ENCODE measurements around the gene TRAP1. TPM values are rescaled to one million over a fixed set of nuclear protein-coding genes. Genes with fewer than 3 reads are reported as not detected.

TRAP1 gene
- total and polyA plus RNA-seq, 9 donors = 66.6 to 135 (median 119) TPM

DNA sequence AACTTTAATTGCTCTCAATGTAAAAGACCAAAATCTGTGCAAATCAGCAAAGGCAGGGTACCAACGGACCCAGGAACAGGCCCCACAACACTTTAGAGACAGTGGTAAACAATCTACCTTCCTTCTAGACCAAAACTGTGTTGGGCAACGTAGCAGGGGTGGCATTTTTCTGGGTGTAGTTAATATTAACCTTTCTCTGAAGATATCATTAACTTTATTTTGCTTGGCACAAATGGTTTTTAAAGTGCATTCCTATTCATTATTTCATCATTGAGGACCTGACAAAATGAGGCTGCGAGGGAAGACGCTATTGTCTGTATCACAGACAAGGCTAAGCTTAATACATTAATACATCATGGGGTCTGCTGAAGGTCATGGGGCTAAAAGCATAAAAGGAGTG, 37.9 kb upstream of the TRAP1 start:
- Histone ChIP-seq H3K36me3 (ENCODE audit: control insufficient read depth, insufficient read depth, low read length) (peaks cover 71% of the 10 kb centered on the region), H3K27me3 (ENCODE audit: control insufficient read depth, insufficient read depth, low read length) (no peaks in the 10 kb centered on the region), H3K27ac (ENCODE audit: low read length) (no peak overlapping the region), H3K4me1 (ENCODE audit: control insufficient read depth, insufficient read depth, low read length) (no peaks in the 10 kb centered on the region), H3K9me3 (replicated peaks; ENCODE audit: control insufficient read depth, low read depth, low read length) (no peaks in the 10 kb centered on the region), H3K4me3 (ENCODE audit: low read length) (no peak overlapping the region)
- no peak for DNase-seq
- no CpG with 5 or more reads among the region's 4 CpGs for WGBS (ENCODE audit: insufficient coverage)

DNA sequence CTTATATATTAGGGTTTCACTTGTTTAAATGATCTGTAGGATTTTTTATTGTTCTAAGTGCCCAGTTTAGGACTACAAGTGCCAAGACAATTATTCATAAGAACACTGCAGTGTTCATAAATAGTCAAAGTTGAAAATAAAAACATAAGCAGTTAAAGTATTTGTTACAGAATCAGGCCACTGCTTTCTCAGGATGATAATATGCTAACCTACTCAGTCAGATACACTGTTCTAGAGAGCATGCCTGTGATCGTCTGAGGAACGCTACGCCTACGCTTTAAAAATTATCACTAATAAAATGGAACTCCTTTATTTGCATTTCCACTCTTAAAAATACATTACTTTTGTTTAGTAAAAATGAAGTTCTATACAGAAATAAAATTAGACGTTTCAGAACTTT, 37.4 kb upstream of the TRAP1 start:
- Histone ChIP-seq H3K27me3 (ENCODE audit: control insufficient read depth, insufficient read depth, low read length) (no peaks in the 10 kb centered on the region), H3K27ac (ENCODE audit: low read length) (no peak overlapping the region), H3K36me3 (ENCODE audit: control insufficient read depth, insufficient read depth, low read length) (peaks cover 68% of the 10 kb centered on the region), H3K4me1 (ENCODE audit: control insufficient read depth, insufficient read depth, low read length) (no peaks in the 10 kb centered on the region), H3K4me3 (ENCODE audit: low read length) (no peak overlapping the region), H3K9me3 (replicated peaks; ENCODE audit: control insufficient read depth, low read depth, low read length) (no peaks in the 10 kb centered on the region)
- no peak for DNase-seq
- no CpG with 5 or more reads among the region's 5 CpGs for WGBS (ENCODE audit: insufficient coverage)

- H3K4me1 ChIP-seq (ENCODE audit: control insufficient read depth, insufficient read depth, low read length) = no peaks in the 10 kb centered on the region
- no CpG with 5 or more reads among the region's 4 CpGs for WGBS (ENCODE audit: insufficient coverage)
- H3K27ac ChIP-seq (ENCODE audit: low read length) = no peak overlapping the region
- no peaks in the 10 kb centered on the region for H3K27me3 ChIP-seq (ENCODE audit: control insufficient read depth, insufficient read depth, low read length)
- no peaks in the 10 kb centered on the region for H3K9me3 ChIP-seq (replicated peaks; ENCODE audit: control insufficient read depth, low read depth, low read length)
- H3K4me3 ChIP-seq (ENCODE audit: low read length) = no peak overlapping the region
- no peak for DNase-seq
- H3K36me3 ChIP-seq (ENCODE audit: control insufficient read depth, insufficient read depth, low read length) = peaks cover 64% of the 10 kb centered on the region
Measured at GRCh38 chr16:3754081-3754703, 36.9 kb upstream of the TRAP1 start.

- Histone ChIP-seq H3K27me3 (ENCODE audit: control insufficient read depth, insufficient read depth, low read length) (no peaks in the 10 kb centered on the region), H3K4me3 (ENCODE audit: low read length) (no peak overlapping the region), H3K9me3 (replicated peaks; ENCODE audit: control insufficient read depth, low read depth, low read length) (no peaks in the 10 kb centered on the region), H3K27ac (ENCODE audit: low read length) (no peak overlapping the region), H3K36me3 (ENCODE audit: control insufficient read depth, insufficient read depth, low read length) (peaks cover 61% of the 10 kb centered on the region), H3K4me1 (ENCODE audit: control insufficient read depth, insufficient read depth, low read length) (no peaks in the 10 kb centered on the region)
- WGBS (ENCODE audit: insufficient coverage) = 90% methylated on average over 13 of the region's 15 CpGs
- no peak for DNase-seq
Measured at GRCh38 chr16:3752984-3753383, 35.7 kb upstream of the TRAP1 start.

DNA sequence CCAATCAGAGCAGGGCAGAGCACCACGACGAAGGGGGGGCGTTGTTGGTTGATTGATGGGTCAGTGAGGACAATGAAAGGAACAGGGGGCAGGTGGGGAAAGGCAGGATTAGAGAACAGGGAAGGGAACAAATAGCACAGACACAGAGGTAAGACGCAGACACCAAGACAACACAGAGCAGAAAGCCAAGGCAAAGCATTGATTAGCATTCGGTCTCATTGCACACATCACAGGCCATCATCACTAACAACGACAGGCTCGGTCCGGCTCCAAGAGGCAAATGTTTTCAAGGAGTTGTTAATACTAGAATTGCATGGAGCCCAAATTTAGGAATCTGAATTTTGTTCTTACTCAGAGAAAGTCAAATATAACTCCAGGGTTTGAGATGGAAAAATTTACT, 34.6 kb upstream of the TRAP1 start:
- WGBS (ENCODE audit: insufficient coverage) = no CpG with 5 or more reads among the region's 8 CpGs

GRCh38 chr16:3748307-3748706, 31.0 kb upstream of the TRAP1 start:
- WGBS (ENCODE audit: insufficient coverage) = 53% methylated on average over 4 of the region's 5 CpGs
- Histone ChIP-seq H3K9me3 (replicated peaks; ENCODE audit: control insufficient read depth, low read depth, low read length) (no peaks in the 10 kb centered on the region), H3K4me1 (ENCODE audit: control insufficient read depth, insufficient read depth, low read length) (peaks cover 3% of the 10 kb centered on the region), H3K36me3 (ENCODE audit: control insufficient read depth, insufficient read depth, low read length) (peaks cover 63% of the 10 kb centered on the region), H3K4me3 (ENCODE audit: low read length) (no peak overlapping the region), H3K27ac (ENCODE audit: low read length) (no peak overlapping the region), H3K27me3 (ENCODE audit: control insufficient read depth, insufficient read depth, low read length) (no peaks in the 10 kb centered on the region)
- no peak for DNase-seq

More for the DNA sequence above, 34.6 kb upstream of the TRAP1 start:
- H3K27me3 ChIP-seq (ENCODE audit: control insufficient read depth, insufficient read depth, low read length) = no peaks in the 10 kb centered on the region
- DNase-seq = no peak
- H3K4me1 ChIP-seq (ENCODE audit: control insufficient read depth, insufficient read depth, low read length) = no peaks in the 10 kb centered on the region
- H3K4me3 ChIP-seq (ENCODE audit: low read length) = no peak overlapping the region
- peaks cover 57% of the 10 kb centered on the region for H3K36me3 ChIP-seq (ENCODE audit: control insufficient read depth, insufficient read depth, low read length)
- H3K27ac ChIP-seq (ENCODE audit: low read length) = no peak overlapping the region
- no peaks in the 10 kb centered on the region for H3K9me3 ChIP-seq (replicated peaks; ENCODE audit: control insufficient read depth, low read depth, low read length)

DNA sequence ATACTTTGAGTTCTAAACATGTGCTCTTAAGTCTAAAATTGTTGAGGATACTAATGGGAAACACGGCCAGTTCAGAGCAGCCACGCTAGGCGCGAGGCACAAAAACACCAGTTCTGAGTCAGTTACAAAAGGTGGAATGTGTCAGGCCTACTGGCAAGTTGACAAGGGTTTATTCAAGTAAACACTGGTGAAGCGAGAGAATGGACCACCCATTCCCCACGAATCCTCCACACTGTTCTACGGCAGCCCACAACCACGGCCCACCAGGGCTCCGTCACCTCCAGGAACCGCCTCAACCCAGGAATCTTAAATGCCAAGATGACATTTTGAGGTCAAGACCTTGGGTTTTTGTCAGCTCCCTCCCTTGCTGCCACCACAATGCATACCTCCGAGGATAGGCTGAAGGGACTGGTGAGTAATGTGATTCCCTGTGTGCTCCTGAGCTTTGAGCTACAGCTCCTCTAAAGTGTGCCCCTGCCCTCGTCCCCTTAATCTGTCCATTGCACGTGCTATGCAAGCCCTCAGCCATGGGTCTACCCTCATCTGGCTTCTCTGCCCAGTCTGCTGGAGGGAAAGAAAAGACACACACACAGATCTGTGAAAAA, 28.5 kb upstream of the TRAP1 start:
- DNase-seq = no peak
- Histone ChIP-seq H3K9me3 (replicated peaks; ENCODE audit: control insufficient read depth, low read depth, low read length) (no peaks in the 10 kb centered on the region), H3K36me3 (ENCODE audit: control insufficient read depth, insufficient read depth, low read length) (peaks cover 60% of the 10 kb centered on the region), H3K4me3 (ENCODE audit: low read length) (no peak overlapping the region), H3K4me1 (ENCODE audit: control insufficient read depth, insufficient read depth, low read length) (peaks cover 6% of the 10 kb centered on the region), H3K27ac (ENCODE audit: low read length) (no peak overlapping the region), H3K27me3 (ENCODE audit: control insufficient read depth, insufficient read depth, low read length) (no peaks in the 10 kb centered on the region)
- 73% methylated on average over 3 of the region's 13 CpGs for WGBS (ENCODE audit: insufficient coverage)

GRCh38 chr16:3744018-3744417, 26.7 kb upstream of the TRAP1 start:
- Histone ChIP-seq H3K4me3 (ENCODE audit: low read length) (no peak overlapping the region), H3K27ac (ENCODE audit: low read length) (no peak overlapping the region), H3K9me3 (replicated peaks; ENCODE audit: control insufficient read depth, low read depth, low read length) (no peaks in the 10 kb centered on the region), H3K36me3 (ENCODE audit: control insufficient read depth, insufficient read depth, low read length) (peaks cover 71% of the 10 kb centered on the region), H3K27me3 (ENCODE audit: control insufficient read depth, insufficient read depth, low read length) (no peaks in the 10 kb centered on the region), H3K4me1 (ENCODE audit: control insufficient read depth, insufficient read depth, low read length) (peaks cover 6% of the 10 kb centered on the region)
- WGBS (ENCODE audit: insufficient coverage) = 100% methylated on average over 1 of the region's 7 CpGs
- DNase-seq = no peak

DNA sequence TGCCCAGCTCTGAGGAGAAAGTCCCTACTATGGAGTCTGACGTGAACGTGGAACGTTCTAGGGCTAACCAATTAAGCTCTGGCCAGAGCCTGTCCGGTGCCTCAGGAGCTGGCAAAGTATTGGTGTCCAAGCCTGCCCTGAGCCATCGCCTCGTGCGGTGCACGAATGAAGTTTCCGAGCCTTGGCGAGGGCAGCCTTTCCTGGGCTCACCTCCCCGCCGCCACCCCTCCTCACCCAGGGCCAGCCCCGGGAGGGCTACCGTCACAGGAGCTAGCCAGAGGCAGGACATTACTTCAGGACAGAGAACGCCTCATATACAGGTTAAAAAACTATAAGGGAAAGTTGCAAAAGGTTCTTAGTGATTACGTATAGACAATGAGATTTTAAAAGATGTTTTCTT, 23.6 kb upstream of the TRAP1 start:
- H3K36me3 ChIP-seq (ENCODE audit: control insufficient read depth, insufficient read depth, low read length) = peaks cover 75% of the 10 kb centered on the region
- 93% methylated on average over 10 of the region's 16 CpGs for WGBS (ENCODE audit: insufficient coverage)
- DNase-seq = no peak

DNA sequence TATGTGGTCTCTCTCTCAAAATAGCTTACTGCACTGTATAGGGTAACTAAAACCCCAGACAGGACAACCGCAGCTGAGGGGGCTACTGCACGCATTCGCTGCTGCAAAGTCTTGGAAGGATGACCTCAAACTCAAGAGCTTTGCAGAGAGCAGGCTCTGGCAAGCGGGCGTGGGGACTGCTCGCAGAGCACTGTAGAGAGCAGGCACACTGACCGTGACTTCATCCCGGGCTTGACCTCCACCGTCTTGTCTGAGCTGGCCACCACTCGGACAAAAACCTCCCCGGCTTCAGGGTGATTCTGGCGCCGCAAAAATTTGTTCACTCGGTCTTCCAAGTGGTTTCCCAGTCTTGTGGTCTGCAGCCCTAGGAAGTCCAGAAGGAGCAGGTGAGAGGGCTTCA, 22.9 kb upstream of the TRAP1 start:
- WGBS (ENCODE audit: insufficient coverage) = 94% methylated on average over 14 of the region's 14 CpGs
- Histone ChIP-seq H3K36me3 (ENCODE audit: control insufficient read depth, insufficient read depth, low read length) (peaks cover 75% of the 10 kb centered on the region), H3K27ac (ENCODE audit: low read length) (no peak overlapping the region)

More for the DNA sequence above, 23.6 kb upstream of the TRAP1 start:
- Histone ChIP-seq H3K4me3 (ENCODE audit: low read length) (no peak overlapping the region), H3K27me3 (ENCODE audit: control insufficient read depth, insufficient read depth, low read length) (no peaks in the 10 kb centered on the region), H3K27ac (ENCODE audit: low read length) (no peak overlapping the region), H3K4me1 (ENCODE audit: control insufficient read depth, insufficient read depth, low read length) (peaks cover 6% of the 10 kb centered on the region), H3K9me3 (replicated peaks; ENCODE audit: control insufficient read depth, low read depth, low read length) (no peaks in the 10 kb centered on the region)

More for the DNA sequence above, 22.9 kb upstream of the TRAP1 start:
- Histone ChIP-seq H3K4me1 (ENCODE audit: control insufficient read depth, insufficient read depth, low read length) (peaks cover 6% of the 10 kb centered on the region), H3K4me3 (ENCODE audit: low read length) (no peak overlapping the region), H3K9me3 (replicated peaks; ENCODE audit: control insufficient read depth, low read depth, low read length) (no peaks in the 10 kb centered on the region), H3K27me3 (ENCODE audit: control insufficient read depth, insufficient read depth, low read length) (no peaks in the 10 kb centered on the region)
- no peak for DNase-seq
